Measurements from ENCODE around the gene INPP4A. TPM values are rescaled to one million over a fixed set of nuclear protein-coding genes. Genes with fewer than 3 reads are reported as not detected.

INPP4A gene
- total and polyA plus RNA-seq, 2 of the 13 experiments (the other 11 are each of a cell fraction or from before 2014, with no cell fraction given) = 10.1 to 10.9 TPM

DNA sequence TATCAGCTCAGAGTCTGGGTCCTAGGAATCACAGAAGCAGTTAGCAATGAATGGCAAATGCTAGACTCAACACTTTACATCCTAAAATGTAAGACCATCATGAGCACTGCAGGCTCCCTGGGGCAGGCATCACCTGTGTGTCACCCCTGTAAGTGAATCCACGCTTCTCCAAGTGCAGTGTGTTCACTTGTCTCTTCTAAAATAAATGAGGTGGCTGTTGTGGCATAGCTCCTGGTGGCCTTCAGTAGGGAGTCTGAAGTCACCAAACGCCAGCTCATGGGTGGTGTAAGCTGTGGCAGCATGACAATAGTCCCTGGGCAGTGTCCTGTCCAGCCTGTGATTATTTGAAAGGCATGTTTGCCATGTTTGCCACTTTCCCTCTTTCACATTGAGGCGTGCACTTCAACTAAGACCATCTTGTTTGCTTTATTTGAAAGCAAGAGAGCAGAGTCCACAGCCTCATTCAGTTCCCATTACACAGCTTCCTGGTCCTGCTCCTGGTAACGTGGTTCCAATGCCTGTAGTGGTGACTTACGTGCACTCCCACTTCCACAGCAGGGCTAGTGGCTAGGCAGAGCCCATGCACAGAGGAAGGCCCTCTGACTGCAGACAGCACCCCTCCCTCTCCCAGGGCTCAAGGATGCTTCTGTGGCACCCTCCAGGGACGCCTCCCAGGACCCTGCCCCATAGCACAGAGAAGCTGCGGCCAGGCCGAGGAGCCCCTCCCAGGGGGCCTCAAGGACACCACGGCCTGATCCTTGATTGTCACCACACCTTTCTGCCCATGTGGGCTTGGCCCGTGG, 139.4 kb downstream of the INPP4A start (continued):
- TF ChIP-seq ZNF124 (CRISPR knock-in tag; IDR thresholded peaks at IDR 0.05) = no peak
- TF ChIP-seq NPAS2 (CRISPR knock-in tag; IDR thresholded peaks at IDR 0.05; ENCODE audit: borderline replicate concordance) = no peak
- TF ChIP-seq DRAP1 (CRISPR knock-in tag; IDR thresholded peaks at IDR 0.05) = peak; percentile 56
- TF ChIP-seq GATAD1 (CRISPR knock-in tag; IDR thresholded peaks at IDR 0.05) = peak; percentile 48
- TF ChIP-seq ZNF18 (CRISPR knock-in tag; IDR thresholded peaks at IDR 0.05; ENCODE audit: insufficient replicate concordance) = no peak
- TF ChIP-seq MAZ (IDR thresholded peaks at IDR 0.05; ENCODE audit: borderline replicate concordance, low read depth, low read length) = no peak
- peak; percentile 75 for TF ChIP-seq MAZ (CRISPR knock-in tag; IDR thresholded peaks at IDR 0.05; ENCODE audit: low read depth)
- no peak for TF ChIP-seq ZNF563 (CRISPR knock-in tag; IDR thresholded peaks at IDR 0.05)
- 0 out of 2 replicates have a peak, but pooled peaks have one; percentile 43 for TF ChIP-seq ZNF34 (CRISPR knock-in tag; IDR thresholded peaks at IDR 0.05; ENCODE audit: borderline replicate concordance)
- peak; percentile 85; the same call in 1 of the 2 replicates for TF ChIP-seq ZNF280B (CRISPR knock-in tag; IDR thresholded peaks at IDR 0.05; ENCODE audit: borderline replicate concordance)
- TF ChIP-seq ATF7 (IDR thresholded peaks at IDR 0.05) = no peak
- no peak for TF ChIP-seq ATF7 (CRISPR knock-in tag; IDR thresholded peaks at IDR 0.05)
- TF ChIP-seq PRDM4 (CRISPR knock-in tag; IDR thresholded peaks at IDR 0.05; ENCODE audit: borderline replicate concordance) = no peak
- no peak for TF ChIP-seq CENPX (CRISPR knock-in tag; IDR thresholded peaks at IDR 0.05)
- no peak; the same call in 1 of the 2 replicates for TF ChIP-seq YEATS2 (CRISPR knock-in tag; IDR thresholded peaks at IDR 0.05; ENCODE audit: borderline replicate concordance)
- TF ChIP-seq HMG20A (CRISPR knock-in tag; IDR thresholded peaks at IDR 0.05; ENCODE audit: borderline replicate concordance) = peak; percentile 54; the same call in 1 of the 2 replicates
- TF ChIP-seq AGO1 (IDR thresholded peaks at IDR 0.05; ENCODE audit: low read depth, low read length, poor library complexity, severe bottlenecking) = no peak
